ENCODE measurements around the gene SNX9. TPM values are rescaled to one million over a fixed set of nuclear protein-coding genes. Genes with fewer than 3 reads are reported as not detected.

Gene SNX9
- total and polyA plus RNA-seq, 2 of the 8 experiments (the other 6 are each of a cell fraction or from before 2014, with no cell fraction given), result 11.8 to 23.2 TPM

DNA sequence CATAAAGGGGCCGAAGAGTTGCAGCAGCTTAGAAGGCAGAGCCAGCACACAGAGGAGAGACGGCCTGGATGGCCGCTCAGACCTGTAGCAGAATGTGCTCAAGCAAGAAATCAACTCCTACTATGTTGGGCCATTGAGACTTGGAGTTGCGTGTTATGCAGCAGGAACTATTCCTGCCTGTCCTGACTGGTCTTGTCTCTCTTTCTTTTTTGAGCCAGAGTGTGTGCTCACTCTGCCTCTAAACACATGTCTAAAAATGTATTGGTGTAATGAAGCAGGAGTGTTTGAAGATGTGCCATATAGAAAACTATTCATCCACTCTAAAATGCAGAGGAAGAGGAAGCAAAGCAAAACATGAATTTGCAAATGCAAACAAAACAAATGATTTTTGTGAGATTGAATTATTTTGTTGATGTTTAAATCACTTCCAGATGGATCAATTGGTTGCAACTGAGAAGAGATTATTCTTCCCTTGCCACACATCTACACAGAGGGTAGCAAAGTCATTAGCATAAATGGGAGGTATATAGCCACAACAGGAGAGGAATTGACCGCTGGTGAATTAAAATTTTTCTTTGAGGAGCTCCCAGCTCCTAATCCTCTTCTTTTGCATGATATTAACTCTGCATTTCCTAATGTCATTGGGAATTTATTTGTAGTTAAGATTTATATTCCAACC is 138.2 kb downstream of the SNX9 start:
- Histone ChIP-seq H3K4me1 (replicated peaks in 1 of 4; ENCODE audit: control insufficient read depth in 3 of 4, insufficient read depth in 4 of 4, low read length in 3 of 4) (peaks cover 0 to 2% (median 0%) of the 10 kb centered on the region in 4 experiments; a peak in 2 of 7 replicates), H3K36me3 (ENCODE audit: control insufficient read depth in 2 of 4, insufficient read depth in 4 of 4, low read length in 3 of 4) (no peaks in the 10 kb centered on the region), H2AK5ac (ENCODE audit: low read depth, low read length) (no peak overlapping the region), H3K27me3 (replicated peaks in 1 of 4; ENCODE audit: control insufficient read depth in 3 of 4, extremely low read depth in 1 of 4, insufficient read depth in 3 of 4, low read length in 3 of 4) (no peaks in the 10 kb centered on the region), H4K91ac (replicated peaks; ENCODE audit: insufficient read length, low read length) (peak overlapping the region; percentile 31), H2AFZ (ENCODE audit: low read length) (no peak overlapping the region), H3K79me2 (ENCODE audit: control insufficient read depth in 1 of 2, insufficient read depth in 2 of 2, low read length in 2 of 2) (no peaks in the 10 kb centered on the region), H2BK120ac (replicated peaks; ENCODE audit: low read depth, low read length) (no peak overlapping the region), H3K4ac (replicated peaks; ENCODE audit: insufficient read length, low read depth, low read length) (no peak overlapping the region), H3K4me3 (ENCODE audit: extremely low read depth in 1 of 4, insufficient read depth in 2 of 4, low read depth in 3 of 4, low read length in 4 of 4) (no peak overlapping the region), H2BK5ac (ENCODE audit: low read depth, low read length) (no peak overlapping the region), H3K14ac (ENCODE audit: insufficient read length) (no peak overlapping the region), H3K79me1 (ENCODE audit: low read depth, low read length) (no peaks in the 10 kb centered on the region), H3K23me2 (ENCODE audit: low read depth, low read length) (no peaks in the 10 kb centered on the region; the same call in 1 of the 2 replicates), H4K20me1 (replicated peaks in 1 of 2; ENCODE audit: control insufficient read depth in 1 of 2, insufficient read depth in 2 of 2, low read length in 2 of 2) (no peaks in the 10 kb centered on the region), H3K9ac (replicated peaks in 1 of 4; ENCODE audit: extremely low read depth in 1 of 4, low read depth in 3 of 4, low read length in 3 of 4) (no peak overlapping the region), H3K23ac (ENCODE audit: insufficient read length) (no peak overlapping the region), H4K8ac (ENCODE audit: extremely low read depth, insufficient read depth, low read length) (no peak overlapping the region), H3K56ac (replicated peaks; ENCODE audit: insufficient read length, low read depth, low read length) (no peak overlapping the region), H3K4me2 (ENCODE audit: insufficient read depth in 1 of 2, low read depth in 2 of 2, low read length in 2 of 2) (no peak overlapping the region), H3K9me3 (ENCODE audit: insufficient read depth in 2 of 2, low read depth in 1 of 2, low read length in 1 of 2) (peaks cover 7 to 10% of the 10 kb centered on the region in 2 experiments; a peak in 2 of 4 replicates), H3K27ac (ENCODE audit: low read depth, low read length) (no peak overlapping the region), H2BK15ac (ENCODE audit: low read length) (no peak overlapping the region), H2BK20ac (ENCODE audit: low read length) (no peak overlapping the region; the same call in 1 of the 2 replicates), H2BK12ac (ENCODE audit: low read depth, low read length) (no peak overlapping the region; the same call in 1 of the 2 replicates), H4K5ac (ENCODE audit: insufficient read length, low read depth, low read length) (no peak overlapping the region), H3K18ac (ENCODE audit: extremely low read depth, low read length) (no peak overlapping the region)
- ChIA-PET POLR2A (ENCODE audit: partially characterized antibody) (no interaction called here), CTCF (ENCODE audit: partially characterized antibody) (interaction anchor here (0.9 to 2.2 kb wide), 4 partner anchors 9 to 108 kb away, joined by 3 to 6 read pairs (median 3); no protein-coding TSS in a partner anchor)
- 87% methylated on average over 5 of the region's 5 CpGs; no CpG with 5 or more reads in 1 of the 2 experiments for WGBS, 2 experiments (ENCODE audit: extremely low coverage in 1 of 2, insufficient coverage in 1 of 2, insufficient read length in 1 of 2, insufficient replicate concordance in 2 of 2, low coverage in 1 of 2, low lambda C conversion rate in 2 of 2, missing lambda C conversion rate in 1 of 2)
- peak; percentile 69 for FAIRE-seq
- DNase-seq (ENCODE audit: low read depth in 1 of 2, low spot score in 2 of 2), result no peak
- TF ChIP-seq GABPA (IDR thresholded peaks at IDR 0.05; ENCODE audit: borderline replicate concordance, insufficient read depth, low read length), result no peak
- no peak for TF ChIP-seq JUND (IDR thresholded peaks at IDR 0.05; ENCODE audit: low read length)
- no peak for TF ChIP-seq POLR2AphosphoS5 (IDR thresholded peaks at IDR 0.05; ENCODE audit: low read depth, low read length)
- TF ChIP-seq SP2 (IDR thresholded peaks at IDR 0.05; ENCODE audit: low read length), result no peak
- TF ChIP-seq EZH2 (IDR thresholded peaks at IDR 0.05; ENCODE audit: low read depth, low read length, severe bottlenecking), result no peak
- TF ChIP-seq ZNF274 (IDR thresholded peaks at IDR 0.05; ENCODE audit: borderline replicate concordance, extremely low read depth, low read length), result no peak
- TF ChIP-seq, protein P1, sequence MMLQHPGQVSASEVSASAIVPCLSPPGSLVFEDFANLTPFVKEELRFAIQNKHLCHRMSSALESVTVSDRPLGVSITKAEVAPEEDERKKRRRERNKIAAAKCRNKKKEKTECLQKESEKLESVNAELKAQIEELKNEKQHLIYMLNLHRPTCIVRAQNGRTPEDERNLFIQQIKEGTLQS (IDR thresholded peaks at IDR 0.05; ENCODE audit: insufficient read depth, low read depth, low read length), result no peak
- no peak for TF ChIP-seq RNF2 (IDR thresholded peaks at IDR 0.05; ENCODE audit: borderline replicate concordance, low read depth, low read length, missing control alignments, poor library complexity, severe bottlenecking)
- no peak for TF ChIP-seq CEBPB (IDR thresholded peaks at IDR 0.05; ENCODE audit: low read depth, low read length)
- TF ChIP-seq SIX5 (IDR thresholded peaks at IDR 0.05; ENCODE audit: low read depth, low read length), result no peak
- TF ChIP-seq YY1 (IDR thresholded peaks at IDR 0.05; ENCODE audit: low read depth, low read length), result no peak
- TF ChIP-seq SUZ12 (IDR thresholded peaks at IDR 0.05; ENCODE audit: low read length), result no peak

Measured in H1 (cell line).